ENCODE results near the gene PCSK7. TPM values are rescaled to one million over a fixed set of nuclear protein-coding genes. Genes with fewer than 3 reads are reported as not detected.

The PCSK7 gene
- total RNA-seq, 2 donors from 2014 or later = 111 to 195 TPM

GRCh38 chr11:117256573-117256972 lies 24.7 kb upstream of the PCSK7 start:
- Histone ChIP-seq H3K4me1 (no peaks in the 10 kb centered on the region), H3K4me3 (no peak overlapping the region), H3K27me3 (no peaks in the 10 kb centered on the region), H3K9me3 (no peaks in the 10 kb centered on the region), H3K27ac (no peak overlapping the region), H3K9ac (ENCODE audit: low read depth in 2 of 2, low read length in 2 of 2) (no peak overlapping the region), H3K36me3 (no peaks in the 10 kb centered on the region)
- intact Hi-C loops (cut with DNase I) = no loop called here
- TF ChIP-seq, protein P1, sequence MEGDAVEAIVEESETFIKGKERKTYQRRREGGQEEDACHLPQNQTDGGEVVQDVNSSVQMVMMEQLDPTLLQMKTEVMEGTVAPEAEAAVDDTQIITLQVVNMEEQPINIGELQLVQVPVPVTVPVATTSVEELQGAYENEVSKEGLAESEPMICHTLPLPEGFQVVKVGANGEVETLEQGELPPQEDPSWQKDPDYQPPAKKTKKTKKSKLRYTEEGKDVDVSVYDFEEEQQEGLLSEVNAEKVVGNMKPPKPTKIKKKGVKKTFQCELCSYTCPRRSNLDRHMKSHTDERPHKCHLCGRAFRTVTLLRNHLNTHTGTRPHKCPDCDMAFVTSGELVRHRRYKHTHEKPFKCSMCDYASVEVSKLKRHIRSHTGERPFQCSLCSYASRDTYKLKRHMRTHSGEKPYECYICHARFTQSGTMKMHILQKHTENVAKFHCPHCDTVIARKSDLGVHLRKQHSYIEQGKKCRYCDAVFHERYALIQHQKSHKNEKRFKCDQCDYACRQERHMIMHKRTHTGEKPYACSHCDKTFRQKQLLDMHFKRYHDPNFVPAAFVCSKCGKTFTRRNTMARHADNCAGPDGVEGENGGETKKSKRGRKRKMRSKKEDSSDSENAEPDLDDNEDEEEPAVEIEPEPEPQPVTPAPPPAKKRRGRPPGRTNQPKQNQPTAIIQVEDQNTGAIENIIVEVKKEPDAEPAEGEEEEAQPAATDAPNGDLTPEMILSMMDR (IDR thresholded peaks at IDR 0.05) = no peak
- no peak for DNase-seq

- intact Hi-C loops (cut with DNase I) = no loop called here
- no peak overlapping the region for H3K27ac ChIP-seq
- no peak for DNase-seq
- no peaks in the 10 kb centered on the region for H3K4me1 ChIP-seq
- no peak overlapping the region for H3K4me3 ChIP-seq
- no peaks in the 10 kb centered on the region for H3K36me3 ChIP-seq
- H3K9me3 ChIP-seq = no peaks in the 10 kb centered on the region
- TF ChIP-seq, protein P1 (IDR thresholded peaks at IDR 0.05) = no peak
- H3K9ac ChIP-seq (ENCODE audit: low read depth in 2 of 2, low read length in 2 of 2) = no peak overlapping the region
- H3K27me3 ChIP-seq = no peaks in the 10 kb centered on the region
Measured at GRCh38 chr11:117255966-117256365, 24.1 kb upstream of the PCSK7 start.

GRCh38 chr11:117251506-117251905 lies 19.6 kb upstream of the PCSK7 start:
- intact Hi-C loops (cut with DNase I) = no loop called here

GRCh38 chr11:117249571-117249970 lies 17.7 kb upstream of the PCSK7 start:
- Histone ChIP-seq H3K9me3 (no peaks in the 10 kb centered on the region), H3K27ac (no peak overlapping the region), H3K4me1 (no peaks in the 10 kb centered on the region), H3K9ac (ENCODE audit: low read depth in 2 of 2, low read length in 2 of 2) (no peak overlapping the region), H3K36me3 (peaks cover 10% of the 10 kb centered on the region), H3K27me3 (no peaks in the 10 kb centered on the region), H3K4me3 (no peak overlapping the region)
- TF ChIP-seq, protein P1 (IDR thresholded peaks at IDR 0.05) = no peak
- intact Hi-C loops (cut with DNase I) = no loop called here
- no peak for DNase-seq

More at GRCh38 chr11:117251506-117251905, 19.6 kb upstream of the PCSK7 start:
- H3K36me3 ChIP-seq = no peaks in the 10 kb centered on the region
- TF ChIP-seq, protein P1 (IDR thresholded peaks at IDR 0.05) = no peak
- H3K9me3 ChIP-seq = no peaks in the 10 kb centered on the region
- no peaks in the 10 kb centered on the region for H3K27me3 ChIP-seq
- no peaks in the 10 kb centered on the region for H3K4me1 ChIP-seq
- H3K9ac ChIP-seq (ENCODE audit: low read depth in 2 of 2, low read length in 2 of 2) = no peak overlapping the region
- H3K4me3 ChIP-seq = no peak overlapping the region
- no peak overlapping the region for H3K27ac ChIP-seq
- DNase-seq = no peak

GRCh38 chr11:117248341-117248740 lies 16.5 kb upstream of the PCSK7 start:
- Histone ChIP-seq H3K36me3 (peaks cover 16% of the 10 kb centered on the region), H3K27ac (no peak overlapping the region), H3K4me1 (no peaks in the 10 kb centered on the region), H3K9ac (ENCODE audit: low read depth in 2 of 2, low read length in 2 of 2) (no peak overlapping the region), H3K9me3 (no peaks in the 10 kb centered on the region), H3K4me3 (no peak overlapping the region), H3K27me3 (no peaks in the 10 kb centered on the region)
- TF ChIP-seq, protein P1 (IDR thresholded peaks at IDR 0.05) = no peak
- DNase-seq = no peak
- intact Hi-C loops (cut with DNase I) = no loop called here

- Histone ChIP-seq H3K27ac (no peak overlapping the region), H3K36me3 (peaks cover 4% of the 10 kb centered on the region), H3K4me1 (no peaks in the 10 kb centered on the region), H3K27me3 (no peaks in the 10 kb centered on the region), H3K4me3 (no peak overlapping the region), H3K9ac (ENCODE audit: low read depth in 2 of 2, low read length in 2 of 2) (no peak overlapping the region), H3K9me3 (no peaks in the 10 kb centered on the region)
- intact Hi-C loops (cut with DNase I) = no loop called here
- no peak for DNase-seq
- TF ChIP-seq, protein P1 (IDR thresholded peaks at IDR 0.05) = no peak
Measured at GRCh38 chr11:117239295-117239694, 7.4 kb upstream of the PCSK7 start.

All from colonic mucosa (tissue), 4 donors.